Mucosa of descending colon (tissue), 3 donors: Measurements from ENCODE around the gene SAMD4B. TPM values are rescaled to one million over a fixed set of nuclear protein-coding genes. Genes with fewer than 3 reads are reported as not detected.
"Not testable (repeated sequence)": the region's sequence is repeated elsewhere in the genome, so short reads cannot be mapped to it uniquely, and the experiment has no call there.

Source experiments
- ATAC-seq: fragments of 200-7000 bp; cut with Tn5 transposase; one replicate; pipeline ENCODE4 v1.9.1; 2020; ENCODE audit warnings: mild to moderate bottlenecking, moderate library complexity
- DNase-seq, 3 donors: peaks; one replicate each; pipeline ENCODE4 v3.0.0-alpha.2; 2020
- H3K36me3 ChIP-seq: fragments of 200-600 bp; one replicate; pipeline ENCODE4 v1.8.0; 2021; ENCODE audit warnings: low read depth, mild to moderate bottlenecking
- H3K4me1 ChIP-seq: fragments of 200-600 bp; one replicate; pipeline ENCODE4 v1.8.0; 2021; ENCODE audit warnings: low read depth, mild to moderate bottlenecking
- H3K4me3 ChIP-seq: fragments of 200-600 bp; one replicate; pipeline ENCODE4 v1.8.0; 2021; ENCODE audit warnings: mild to moderate bottlenecking
- H3K9me3 ChIP-seq: fragments of 200-600 bp; one replicate; pipeline ENCODE4 v1.8.0; 2021; ENCODE audit warnings: mild to moderate bottlenecking
- intact Hi-C, 2 donors: fragments of 100-400 bp; cut with DNase I in 1 of 2; cut with micrococcal nuclease in 1 of 2; formaldehyde crosslinking; loops; one replicate each; pipeline versions ENCODE4 v1.11.0 to v1.11.1; 2022; cut with DNase I, micrococcal nuclease
- total RNA-seq, 3 donors: library from RNA; stranded (reverse); fragmentation: NEBNext Ultra II Directional in 2 of 3; extraction: Animal tissue kit (Norgen Biotek cat#: 25700) in 2 of 3; gene quantifications; one replicate each; pipeline versions ENCODE4 v1.2.1 to v1.2.4, GENCODE V29; 2021 to 2023
- TF ChIP-seq, protein P1 (sequence below): fragments of 200-600 bp; IDR thresholded peaks from one replicate; pipeline ENCODE4 v1.8.0; 2022; ENCODE audit warnings: antibody characterized with exemption, mild to moderate bottlenecking
- donor health status: DM: no; HTN: no; CAD: no; lungs with moderate emphysema.
- donor health status: DM: no; HTN: no; CAD: no.
- donor health status: DM: no; HTN: yes; CAD: no.

SAMD4B gene
- total RNA-seq, 3 donors from 2014 or later = 55.1 to 91.5 (median 67.4) TPM

DNA sequence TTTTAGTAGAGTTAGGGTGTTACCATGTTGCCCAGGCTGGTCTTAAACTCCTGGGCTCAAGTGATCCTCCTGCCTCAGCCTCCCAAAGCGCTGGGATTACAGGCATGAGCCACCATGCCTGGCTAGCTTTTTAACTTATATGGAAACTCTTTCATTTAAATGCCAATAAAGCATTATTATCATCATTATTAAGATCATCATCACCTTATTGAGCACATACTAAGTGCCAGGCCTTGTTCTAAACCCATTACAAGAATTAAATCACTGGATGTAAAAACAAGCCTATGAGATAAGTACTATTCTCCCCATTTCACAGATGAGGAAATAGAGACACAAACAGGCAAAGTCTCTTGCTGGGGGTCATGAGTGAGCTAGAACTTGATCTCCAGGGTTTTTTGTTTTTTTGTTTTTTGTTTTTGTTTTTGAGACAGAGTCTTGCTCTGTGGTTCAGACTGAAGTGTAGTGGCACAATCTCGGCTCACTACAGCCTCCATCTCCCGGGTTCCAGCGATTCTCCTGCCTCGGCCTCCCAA, 7.7 kb upstream of the SAMD4B start:
- TF ChIP-seq, protein P1, sequence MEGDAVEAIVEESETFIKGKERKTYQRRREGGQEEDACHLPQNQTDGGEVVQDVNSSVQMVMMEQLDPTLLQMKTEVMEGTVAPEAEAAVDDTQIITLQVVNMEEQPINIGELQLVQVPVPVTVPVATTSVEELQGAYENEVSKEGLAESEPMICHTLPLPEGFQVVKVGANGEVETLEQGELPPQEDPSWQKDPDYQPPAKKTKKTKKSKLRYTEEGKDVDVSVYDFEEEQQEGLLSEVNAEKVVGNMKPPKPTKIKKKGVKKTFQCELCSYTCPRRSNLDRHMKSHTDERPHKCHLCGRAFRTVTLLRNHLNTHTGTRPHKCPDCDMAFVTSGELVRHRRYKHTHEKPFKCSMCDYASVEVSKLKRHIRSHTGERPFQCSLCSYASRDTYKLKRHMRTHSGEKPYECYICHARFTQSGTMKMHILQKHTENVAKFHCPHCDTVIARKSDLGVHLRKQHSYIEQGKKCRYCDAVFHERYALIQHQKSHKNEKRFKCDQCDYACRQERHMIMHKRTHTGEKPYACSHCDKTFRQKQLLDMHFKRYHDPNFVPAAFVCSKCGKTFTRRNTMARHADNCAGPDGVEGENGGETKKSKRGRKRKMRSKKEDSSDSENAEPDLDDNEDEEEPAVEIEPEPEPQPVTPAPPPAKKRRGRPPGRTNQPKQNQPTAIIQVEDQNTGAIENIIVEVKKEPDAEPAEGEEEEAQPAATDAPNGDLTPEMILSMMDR = no peak
- ATAC-seq (no peak), DNase-seq (no peak)
- intact Hi-C loops = no loop called here
- H3K36me3 ChIP-seq = no peaks in the 10 kb centered on the region
- H3K9me3 ChIP-seq = no peaks in the 10 kb centered on the region
- no peak overlapping the region for H3K4me3 ChIP-seq
- H3K4me1 ChIP-seq = peaks cover 5% of the 10 kb centered on the region

DNA sequence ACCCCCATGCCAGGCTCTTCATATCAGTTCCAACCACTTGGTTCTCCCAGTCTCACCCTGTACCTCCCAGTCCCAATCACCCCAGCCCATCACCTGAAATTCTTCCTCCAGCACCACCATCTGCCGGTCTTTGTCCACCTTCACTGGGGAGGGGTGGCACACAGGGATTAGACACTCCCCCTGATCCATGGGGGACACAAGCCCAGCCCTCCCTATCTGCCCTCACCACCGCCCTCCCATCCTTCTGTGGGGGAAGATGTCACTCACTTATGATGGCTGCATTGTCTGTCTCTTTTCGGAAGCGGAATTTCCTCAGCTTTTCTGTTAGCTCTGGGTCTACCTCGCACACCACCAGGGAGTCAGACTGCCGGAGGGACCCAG, 7.1 kb upstream of the SAMD4B start:
- intact Hi-C loops = no loop called here
- H3K9me3 ChIP-seq = no peaks in the 10 kb centered on the region
- DNase-seq (no peak), ATAC-seq (peak; percentile 27)
- H3K4me1 ChIP-seq = peaks cover 5% of the 10 kb centered on the region
- H3K4me3 ChIP-seq = no peak overlapping the region
- H3K36me3 ChIP-seq = no peaks in the 10 kb centered on the region
- TF ChIP-seq, protein P1 = no peak

DNA sequence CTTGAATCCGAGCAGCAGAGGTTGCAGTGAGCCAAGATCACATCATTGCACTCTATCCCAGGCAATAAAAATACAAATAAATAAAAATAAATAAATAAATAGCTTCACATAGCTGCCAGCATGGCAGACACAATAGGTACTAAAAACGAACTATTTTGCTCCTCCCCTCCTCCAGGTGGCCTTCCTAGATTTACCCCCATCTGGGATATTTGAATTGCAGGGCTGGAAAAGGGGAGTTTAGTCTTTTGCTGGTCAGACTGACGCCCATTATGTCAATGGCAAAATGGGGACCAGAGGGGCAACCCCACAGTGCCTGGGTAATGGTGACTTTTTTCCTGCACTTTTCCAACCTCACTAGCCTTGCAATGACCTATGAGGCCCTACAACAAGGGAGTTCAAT, 5.7 kb upstream of the SAMD4B start:
- TF ChIP-seq, protein P1 = no peak
- Histone ChIP-seq H3K4me3 (no peak overlapping the region), H3K4me1 (peaks cover 13% of the 10 kb centered on the region), H3K9me3 (no peaks in the 10 kb centered on the region), H3K36me3 (no peaks in the 10 kb centered on the region)
- DNase-seq (no peak), ATAC-seq (no peak)
- intact Hi-C loops = no loop called here

DNA sequence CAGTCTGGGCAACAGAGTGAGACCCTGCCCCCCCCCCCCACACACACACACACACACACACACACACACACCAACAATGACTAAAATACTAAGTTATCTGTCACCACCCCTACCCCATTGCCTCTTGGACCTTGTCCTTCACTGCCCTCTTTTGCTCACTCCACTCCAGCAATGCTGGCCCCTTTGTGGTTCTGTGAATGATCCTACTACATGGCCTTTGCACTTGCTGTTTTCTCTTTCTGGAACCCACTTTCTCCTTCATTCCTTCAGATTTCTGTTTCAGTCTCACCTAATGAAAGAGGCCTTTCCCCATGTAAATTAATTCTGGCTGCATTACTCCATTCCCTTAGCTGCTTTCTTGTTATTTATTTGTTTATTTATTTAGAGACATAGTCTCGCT, 2.5 kb upstream of the SAMD4B start:
- Histone ChIP-seq H3K4me1 (peaks cover 21% of the 10 kb centered on the region), H3K9me3 (no peaks in the 10 kb centered on the region), H3K4me3 (no peak overlapping the region), H3K36me3 (no peaks in the 10 kb centered on the region)
- TF ChIP-seq, protein P1 = no peak
- intact Hi-C loops = no loop called here
- ATAC-seq (no peak), DNase-seq (no peak)

DNA sequence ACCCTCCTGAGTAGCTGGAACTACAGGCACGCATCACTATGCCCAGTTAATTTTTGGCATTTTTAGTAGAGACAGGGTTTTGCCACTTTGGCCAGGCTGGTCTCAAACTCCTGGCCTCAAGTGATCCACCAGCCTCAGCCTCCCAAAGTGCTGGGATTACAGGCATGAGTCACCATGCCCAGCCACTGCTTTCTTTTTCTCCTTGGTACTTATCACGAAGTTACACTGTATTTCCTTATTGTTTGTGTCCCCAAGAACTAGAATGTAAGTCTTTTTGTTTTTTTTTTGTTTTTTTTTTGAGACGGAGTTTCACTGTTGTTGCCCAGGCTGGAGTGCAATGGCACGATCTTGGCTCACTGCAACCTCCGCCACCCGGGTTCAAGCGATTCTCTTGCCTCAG, 2.1 kb upstream of the SAMD4B start:
- intact Hi-C loops, H3K36me3 ChIP-seq, ATAC-seq, H3K9me3 ChIP-seq, DNase-seq, H3K4me3 ChIP-seq: not testable (repeated sequence)
- H3K4me1 ChIP-seq = peaks cover 24% of the 10 kb centered on the region

DNA sequence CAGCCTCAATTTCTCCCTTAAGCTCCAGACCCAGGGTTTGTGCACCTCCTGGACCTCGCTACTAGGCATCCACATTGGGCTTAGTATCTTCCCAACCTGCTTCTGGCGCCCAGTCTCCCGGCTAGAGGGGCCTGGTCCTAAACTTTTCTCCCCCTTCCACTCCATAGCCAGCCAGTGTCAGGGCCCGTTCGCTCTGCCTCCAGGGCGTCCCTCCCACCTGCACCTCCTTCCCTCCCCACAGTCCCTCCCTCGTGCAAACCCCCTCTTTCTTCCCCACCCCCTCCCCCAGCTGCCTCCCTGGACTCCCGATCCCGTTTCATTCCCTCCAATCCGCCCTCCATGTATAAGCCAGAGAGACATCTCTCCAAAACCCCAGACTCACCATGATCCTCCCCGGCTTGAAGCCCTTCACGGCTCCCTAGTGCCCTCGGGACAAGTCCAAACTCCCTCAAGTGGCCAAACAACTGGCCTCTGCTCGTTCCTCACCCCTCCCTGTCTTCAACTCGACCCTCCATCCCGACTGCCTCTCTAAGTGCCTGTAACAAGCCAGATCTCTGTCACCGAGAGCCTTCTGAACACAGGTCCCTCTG, 997 bp upstream of the SAMD4B start:
- intact Hi-C loops = no loop called here
- Histone ChIP-seq H3K9me3 (no peaks in the 10 kb centered on the region), H3K36me3 (no peaks in the 10 kb centered on the region), H3K4me3 (peak overlapping the region; percentile 36), H3K4me1 (peaks cover 22% of the 10 kb centered on the region)
- TF ChIP-seq, protein P1 = no peak
- DNase-seq (peak; percentile 47 to 64 (median 61)), ATAC-seq (peak; percentile 1)
